H1 (cell line): Measurements from ENCODE around the gene PLXND1. TPM values are rescaled to one million over a fixed set of nuclear protein-coding genes. Genes with fewer than 3 reads are reported as not detected.

Experiments
- CTCF ChIA-PET: fragments of 300-600 bp; sonication (Branson Sonifier 250); formaldehyde crosslinking; loops from one replicate; lab custom pipeline; 2021; ENCODE audit not compliant: partially characterized antibody; lab: Charles Lee
- POLR2A ChIA-PET: fragments of 300-600 bp; sonication (Branson Sonifier 250); formaldehyde crosslinking; loops from one replicate; lab custom pipeline; 2021; ENCODE audit warnings: inconsistent platforms; ENCODE audit not compliant: partially characterized antibody; lab: Charles Lee
- DNase-seq, 2 experiments: peaks; one replicate each; pipeline versions ENCODE4 v3.0.0 to v3.0.0-alpha.2; 2010 to 2022; ENCODE audit warnings: low spot score in 2 of 2, low read depth in 1 of 2, mixed read lengths in 1 of 2
- FAIRE-seq: peaks from 2 replicates; lab custom pipeline; 2011; peaks lifted over from hg19 to GRCh38; lab: Jason Lieb, UNC
- H2AFZ ChIP-seq: 2 replicates; pipeline ENCODE4 v1.8.1; 2012; ENCODE audit warnings: low read length, inconsistent platforms
- H2AK5ac ChIP-seq: 2 replicates; pipeline ENCODE4 v1.6.1; 2013; ENCODE audit warnings: low read depth, low read length
- H2BK120ac ChIP-seq: replicated peaks from 2 replicates; pipeline ENCODE3; 2013; ENCODE audit warnings: low read depth, low read length, inconsistent platforms
- H2BK12ac ChIP-seq: 2 replicates; pipeline ENCODE4 v1.6.1; 2013; ENCODE audit warnings: low read depth, low read length
- H2BK15ac ChIP-seq: 2 replicates; pipeline ENCODE4 v1.6.1; 2013; ENCODE audit warnings: low read length
- H2BK20ac ChIP-seq: 2 replicates; pipeline ENCODE4 v1.6.1; 2013; ENCODE audit warnings: low read length
- H2BK5ac ChIP-seq: 2 replicates; pipeline ENCODE4 v1.6.1; 2013; ENCODE audit warnings: low read depth, low read length
- H3K14ac ChIP-seq: 2 replicates; pipeline ENCODE4 v1.6.1; 2013; ENCODE audit warnings: inconsistent platforms; ENCODE audit not compliant: insufficient read length
- H3K18ac ChIP-seq: 2 replicates; pipeline ENCODE4 v1.6.1; 2013; ENCODE audit warnings: low read length; ENCODE audit errors: extremely low read depth
- H3K23ac ChIP-seq: 2 replicates; pipeline ENCODE4 v1.6.1; 2013; ENCODE audit warnings: inconsistent platforms; ENCODE audit not compliant: insufficient read length
- H3K23me2 ChIP-seq: 2 replicates; pipeline ENCODE4 v1.6.1; 2013; ENCODE audit warnings: low read depth, low read length
- H3K27ac ChIP-seq: 2 replicates; pipeline ENCODE4 v1.6.1; 2011; ENCODE audit warnings: low read depth, low read length, inconsistent platforms
- H3K27me3 ChIP-seq, 4 experiments: replicated peaks in 1 of 4; 1 replicate in 1 of 4; 2 replicates in 3 of 4; pipeline versions ENCODE4 v1.6.1 to v1.8.1; 2011 to 2013; ENCODE audit warnings: low read length in 3 of 4, mild to moderate bottlenecking in 3 of 4, inconsistent platforms in 2 of 4, mixed read lengths in 2 of 4, moderate library complexity in 1 of 4; ENCODE audit not compliant: control insufficient read depth in 3 of 4, insufficient read depth in 3 of 4; ENCODE audit errors: extremely low read depth in 1 of 4
- H3K36me3 ChIP-seq, 4 experiments: 2 replicates each; pipeline versions ENCODE4 v1.6.1 to v1.8.1; 2011 to 2013; ENCODE audit warnings: mild to moderate bottlenecking in 4 of 4, low read length in 3 of 4, moderate library complexity in 2 of 4, control low read depth in 1 of 4, inconsistent platforms in 1 of 4; ENCODE audit not compliant: insufficient read depth in 4 of 4, control insufficient read depth in 2 of 4
- H3K4ac ChIP-seq: replicated peaks from 2 replicates; pipeline ENCODE3; 2013; ENCODE audit warnings: low read length, low read depth, mixed read lengths, inconsistent platforms; ENCODE audit not compliant: insufficient read length
- H3K4me1 ChIP-seq, 4 experiments: replicated peaks in 1 of 4; 1 replicate in 1 of 4; 2 replicates in 3 of 4; pipeline versions ENCODE4 v1.6.1 to v1.8.1; 2011 to 2013; ENCODE audit warnings: low read length in 3 of 4, inconsistent platforms in 2 of 4, mixed read lengths in 1 of 4; ENCODE audit not compliant: insufficient read depth in 4 of 4, control insufficient read depth in 3 of 4
- H3K4me2 ChIP-seq, 2 experiments: 2 replicates each; pipeline versions ENCODE4 v1.6.1 to v1.8.1; 2011 to 2013; ENCODE audit warnings: low read depth in 2 of 2, low read length in 2 of 2, control low read depth in 1 of 2, inconsistent platforms in 1 of 2, mild to moderate bottlenecking in 1 of 2; ENCODE audit not compliant: insufficient read depth in 1 of 2
- H3K4me3 ChIP-seq, 4 experiments: fragments of 200-600, 300-600 bp in 1 of 4; sonication (generic), shearing (Covaris generic), sonication (Bioruptor Twin) in 1 of 4; 2 replicates each; pipeline versions ENCODE4 v1.5.1 to v1.8.1; 2011 to 2016; ENCODE audit warnings: low read length in 4 of 4, low read depth in 3 of 4, control low read depth in 2 of 4, inconsistent platforms in 2 of 4, mild to moderate bottlenecking in 2 of 4, mixed read lengths in 1 of 4, moderate library complexity in 1 of 4; ENCODE audit not compliant: insufficient read depth in 2 of 4; ENCODE audit errors: extremely low read depth in 1 of 4
- H3K56ac ChIP-seq: replicated peaks from 2 replicates; pipeline ENCODE3; 2013; ENCODE audit warnings: low read depth, mild to moderate bottlenecking, mixed read lengths, low read length, inconsistent platforms; ENCODE audit not compliant: insufficient read length
- H3K79me1 ChIP-seq: 2 replicates; pipeline ENCODE4 v1.6.1; 2013; ENCODE audit warnings: low read depth, low read length, control low read depth
- H3K79me2 ChIP-seq, 2 experiments: 2 replicates each; pipeline versions ENCODE4 v1.6.1 to v1.8.1; 2012 to 2013; ENCODE audit warnings: low read length in 2 of 2, mild to moderate bottlenecking in 2 of 2, inconsistent platforms in 1 of 2; ENCODE audit not compliant: insufficient read depth in 2 of 2, control insufficient read depth in 1 of 2
- H3K9ac ChIP-seq, 4 experiments: replicated peaks in 1 of 4; 1 replicate in 1 of 4; 2 replicates in 3 of 4; pipeline versions ENCODE4 v1.6.1 to v1.8.1; 2011 to 2013; ENCODE audit warnings: low read depth in 3 of 4, low read length in 3 of 4, control low read depth in 2 of 4, mild to moderate bottlenecking in 2 of 4, moderate library complexity in 2 of 4, inconsistent platforms in 1 of 4; ENCODE audit errors: extremely low read depth in 1 of 4
- H3K9me3 ChIP-seq, 2 experiments: 2 replicates each; pipeline versions ENCODE4 v1.6.1 to v1.8.1; 2012 to 2013; ENCODE audit warnings: mild to moderate bottlenecking in 2 of 2, moderate library complexity in 2 of 2, control low read depth in 1 of 2, inconsistent platforms in 1 of 2, low read depth in 1 of 2, low read length in 1 of 2, mixed read lengths in 1 of 2; ENCODE audit not compliant: insufficient read depth in 2 of 2
- H4K20me1 ChIP-seq, 2 experiments: replicated peaks in 1 of 2; 2 replicates each; pipeline versions ENCODE3 to v1.8.1; 2011 to 2013; ENCODE audit warnings: inconsistent platforms in 2 of 2, low read length in 2 of 2, mild to moderate bottlenecking in 1 of 2; ENCODE audit not compliant: insufficient read depth in 2 of 2, control insufficient read depth in 1 of 2
- H4K5ac ChIP-seq: 2 replicates; pipeline ENCODE4 v1.6.1; 2013; ENCODE audit warnings: low read length, low read depth, mixed read lengths, inconsistent platforms; ENCODE audit not compliant: insufficient read length
- H4K8ac ChIP-seq: 2 replicates; pipeline ENCODE4 v1.8.0; 2013; ENCODE audit warnings: mild to moderate bottlenecking, moderate library complexity, low read length, inconsistent platforms; ENCODE audit not compliant: insufficient read depth; ENCODE audit errors: extremely low read depth
- H4K91ac ChIP-seq: replicated peaks from 2 replicates; pipeline ENCODE3; 2013; ENCODE audit warnings: low read length, mixed read lengths, inconsistent platforms; ENCODE audit not compliant: insufficient read length
- CBX8 ChIP-seq: fragments of 300-800, 300-1000 bp; sonication (generic); IDR thresholded peaks from 2 replicates; pipeline ENCODE4 v1.7.1; 2016; ENCODE audit warnings: low read depth, low read length, borderline replicate concordance
- CTCF ChIP-seq, 3 experiments: IDR thresholded peaks; 1 replicate in 2 of 3; 2 replicates in 1 of 3; pipeline versions ENCODE4 v1.5.1 to v1.6.1; 2011; ENCODE audit warnings: low read length in 3 of 3, mild to moderate bottlenecking in 3 of 3, inconsistent platforms in 2 of 3, low read depth in 1 of 3, moderate library complexity in 1 of 3; ENCODE audit not compliant: insufficient read depth in 1 of 3; ENCODE audit errors: control extremely low read depth in 1 of 3
- EZH2 ChIP-seq: fragments of 200-600 bp; sonication (generic); IDR thresholded peaks from 2 replicates; pipeline ENCODE4 v1.7.1; 2012; ENCODE audit warnings: low read depth, mild to moderate bottlenecking, moderate library complexity, low read length, inconsistent platforms; ENCODE audit not compliant: severe bottlenecking
- WGBS, 2 experiments: shearing (Covaris generic) in 1 of 2; methylation state at CpG; one replicate each; pipeline versions ENCODE4 v1.1.6 to v1.1.7; 2013 to 2015; ENCODE audit warnings: low lambda C conversion rate in 2 of 2, mixed read lengths in 2 of 2, inconsistent platforms in 1 of 2, low coverage in 1 of 2, missing lambda C conversion rate in 1 of 2; ENCODE audit not compliant: insufficient replicate concordance in 2 of 2, insufficient coverage in 1 of 2, insufficient read length in 1 of 2; ENCODE audit errors: extremely low coverage in 1 of 2, missing lambda C conversion rate in 1 of 2; 5-methylcytosine and 5-hydroxymethylcytosine counted together
- polyA plus RNA-seq, 7 experiments: library from polyadenylated mRNA; depleted of rRNA in 3 of 7; stranded (reverse) in 5 of 7; unstranded in 2 of 7; fragments of >200 nt in 5 of 7; fragments of 200-250 nt in 2 of 7; gene quantifications; 1 replicate in 5 of 7; 2 replicates in 1 of 7; 4 replicates in 1 of 7; pipeline versions ENCODE4 v1.2.1 to v1.2.3, GENCODE V29; 2011 to 2013; ENCODE audit warnings: missing spikeins in 2 of 7, mixed read lengths in 2 of 7
- total RNA-seq: library from RNA; stranded (reverse); fragmentation: NEBNext Ultra II Directional; extraction: Animal tissue kit (Norgen Biotek cat#: 25700); gene quantifications from 2 replicates; pipeline ENCODE4 v1.2.1, GENCODE V29; 2021

The PLXND1 gene
- total and polyA plus RNA-seq, 2 of the 8 experiments (the other 6 are each of a cell fraction or from before 2014, with no cell fraction given) = 17.7 to 66.4 TPM

- Histone ChIP-seq H4K8ac (no peak overlapping the region; the same call in 1 of the 2 replicates), H3K9me3 (no peaks in the 10 kb centered on the region), H3K4me1 (peaks cover 3 to 22% (median 11%) of the 10 kb centered on the region in 4 experiments), H3K9ac (no peak overlapping the region), H3K4me3 (no peak overlapping the region), H2BK12ac (no peak overlapping the region), H3K27ac (no peak overlapping the region), H3K79me2 (no peaks in the 10 kb centered on the region), H3K27me3 (no peaks in the 10 kb centered on the region; a peak in 1 of 7 replicates), H3K23ac (no peak overlapping the region), H3K4ac (no peak overlapping the region), H3K23me2 (no peaks in the 10 kb centered on the region), H4K5ac (no peak overlapping the region), H3K14ac (no peak overlapping the region), H2BK5ac (no peak overlapping the region), H4K20me1 (peaks cover 0 to 1% of the 10 kb centered on the region in 2 experiments), H3K18ac (no peak overlapping the region; the same call in 1 of the 2 replicates), H4K91ac (no peak overlapping the region), H2AK5ac (no peak overlapping the region), H3K56ac (no peak overlapping the region), H3K36me3 (no peaks in the 10 kb centered on the region; a peak in 1 of 8 replicates), H2BK15ac (no peak overlapping the region), H2BK120ac (no peak overlapping the region), H3K4me2 (no peak overlapping the region), H2BK20ac (no peak overlapping the region), H3K79me1 (no peaks in the 10 kb centered on the region), H2AFZ (no peak overlapping the region)
- CTCF ChIA-PET = interaction anchor here (0.9 to 11.3 kb wide), 6 partner anchors 10 to 169 kb away, joined by 3 to 93 read pairs (median 8); no protein-coding TSS in a partner anchor
- POLR2A ChIA-PET = interaction anchor here (0.7 kb wide), 1 partner anchor 14 kb away, joined by 4 read pairs; no protein-coding TSS in a partner anchor
- FAIRE-seq (no peak), DNase-seq (no peak)
- TF ChIP-seq CTCF (IDR thresholded peaks at IDR 0.05; ENCODE audit: control extremely low read depth in 1 of 3, insufficient read depth in 1 of 3, low read depth in 1 of 3, low read length in 3 of 3) (no peak), EZH2 (no peak), CBX8 (no peak)
- 88% methylated on average over 16 of the region's 18 CpGs; no CpG with 5 or more reads in 1 of the 2 experiments for WGBS, 2 experiments
Observed at GRCh38 chr3:129555616-129556357, 50.7 kb downstream of the PLXND1 start.
